H1 (cell line): Measurements from ENCODE around the gene LUZP1. TPM values are rescaled to one million over a fixed set of nuclear protein-coding genes. Genes with fewer than 3 reads are reported as not detected.

Source experiments
- BRCA1 ChIP-seq: IDR thresholded peaks from 2 replicates; pipeline ENCODE4 v1.6.1; 2012; ENCODE audit warnings: low read depth, low read length, improper control_type of control experiment
- RFX5 ChIP-seq: IDR thresholded peaks from 2 replicates; pipeline ENCODE4 v1.6.1; 2011; ENCODE audit warnings: low read depth, low read length, improper control_type of control experiment, borderline replicate concordance
- SAP30 ChIP-seq: fragments of 300-600 bp; sonication (generic); IDR thresholded peaks from 2 replicates; pipeline ENCODE4 v1.7.1; 2012; ENCODE audit warnings: low read length, moderate library complexity, mild to moderate bottlenecking, inconsistent platforms; ENCODE audit not compliant: insufficient read depth, insufficient replicate concordance
- polyA plus RNA-seq, 7 experiments: library from polyadenylated mRNA; depleted of rRNA in 3 of 7; stranded (reverse) in 5 of 7; unstranded in 2 of 7; fragments of >200 nt in 5 of 7; fragments of 200-250 nt in 2 of 7; gene quantifications; 1 replicate in 5 of 7; 2 replicates in 1 of 7; 4 replicates in 1 of 7; pipeline versions ENCODE4 v1.2.1 to v1.2.3, GENCODE V29; 2011 to 2013; ENCODE audit warnings: missing spikeins in 2 of 7, mixed read lengths in 2 of 7
- total RNA-seq: library from RNA; stranded (reverse); fragmentation: NEBNext Ultra II Directional; extraction: Animal tissue kit (Norgen Biotek cat#: 25700); gene quantifications from 2 replicates; pipeline ENCODE4 v1.2.1, GENCODE V29; 2021
- TF ChIP-seq, protein P1 (sequence below): fragments of 300-600 bp; sonication (generic); IDR thresholded peaks from 2 replicates; pipeline ENCODE4 v1.7.1; 2012; ENCODE audit warnings: low read length, moderate library complexity, mild to moderate bottlenecking, inconsistent platforms; ENCODE audit not compliant: insufficient replicate concordance

Gene LUZP1
- total and polyA plus RNA-seq, 2 of the 8 experiments (the other 6 are each of a cell fraction or from before 2014, with no cell fraction given) = 14.0 to 60.5 TPM

DNA sequence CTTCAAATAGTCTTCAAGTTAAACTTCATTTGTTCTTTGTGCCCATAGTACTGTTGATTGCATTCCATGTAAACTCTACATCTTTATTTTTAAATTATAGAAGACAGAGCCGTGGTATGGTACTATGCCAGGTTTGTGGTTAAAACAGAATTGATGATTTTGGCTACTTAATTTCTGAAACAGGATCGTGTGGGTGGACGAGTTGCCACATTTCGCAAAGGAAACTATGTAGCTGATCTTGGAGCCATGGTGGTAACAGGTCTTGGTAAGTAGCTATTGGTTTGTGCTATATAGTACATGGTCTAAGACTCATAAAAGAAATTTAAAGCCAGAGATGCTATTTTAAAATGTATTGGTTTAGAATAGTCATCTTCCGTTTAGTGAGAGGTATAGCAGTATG is 111.4 kb downstream of the LUZP1 start (continued):
- TF ChIP-seq, protein P1, sequence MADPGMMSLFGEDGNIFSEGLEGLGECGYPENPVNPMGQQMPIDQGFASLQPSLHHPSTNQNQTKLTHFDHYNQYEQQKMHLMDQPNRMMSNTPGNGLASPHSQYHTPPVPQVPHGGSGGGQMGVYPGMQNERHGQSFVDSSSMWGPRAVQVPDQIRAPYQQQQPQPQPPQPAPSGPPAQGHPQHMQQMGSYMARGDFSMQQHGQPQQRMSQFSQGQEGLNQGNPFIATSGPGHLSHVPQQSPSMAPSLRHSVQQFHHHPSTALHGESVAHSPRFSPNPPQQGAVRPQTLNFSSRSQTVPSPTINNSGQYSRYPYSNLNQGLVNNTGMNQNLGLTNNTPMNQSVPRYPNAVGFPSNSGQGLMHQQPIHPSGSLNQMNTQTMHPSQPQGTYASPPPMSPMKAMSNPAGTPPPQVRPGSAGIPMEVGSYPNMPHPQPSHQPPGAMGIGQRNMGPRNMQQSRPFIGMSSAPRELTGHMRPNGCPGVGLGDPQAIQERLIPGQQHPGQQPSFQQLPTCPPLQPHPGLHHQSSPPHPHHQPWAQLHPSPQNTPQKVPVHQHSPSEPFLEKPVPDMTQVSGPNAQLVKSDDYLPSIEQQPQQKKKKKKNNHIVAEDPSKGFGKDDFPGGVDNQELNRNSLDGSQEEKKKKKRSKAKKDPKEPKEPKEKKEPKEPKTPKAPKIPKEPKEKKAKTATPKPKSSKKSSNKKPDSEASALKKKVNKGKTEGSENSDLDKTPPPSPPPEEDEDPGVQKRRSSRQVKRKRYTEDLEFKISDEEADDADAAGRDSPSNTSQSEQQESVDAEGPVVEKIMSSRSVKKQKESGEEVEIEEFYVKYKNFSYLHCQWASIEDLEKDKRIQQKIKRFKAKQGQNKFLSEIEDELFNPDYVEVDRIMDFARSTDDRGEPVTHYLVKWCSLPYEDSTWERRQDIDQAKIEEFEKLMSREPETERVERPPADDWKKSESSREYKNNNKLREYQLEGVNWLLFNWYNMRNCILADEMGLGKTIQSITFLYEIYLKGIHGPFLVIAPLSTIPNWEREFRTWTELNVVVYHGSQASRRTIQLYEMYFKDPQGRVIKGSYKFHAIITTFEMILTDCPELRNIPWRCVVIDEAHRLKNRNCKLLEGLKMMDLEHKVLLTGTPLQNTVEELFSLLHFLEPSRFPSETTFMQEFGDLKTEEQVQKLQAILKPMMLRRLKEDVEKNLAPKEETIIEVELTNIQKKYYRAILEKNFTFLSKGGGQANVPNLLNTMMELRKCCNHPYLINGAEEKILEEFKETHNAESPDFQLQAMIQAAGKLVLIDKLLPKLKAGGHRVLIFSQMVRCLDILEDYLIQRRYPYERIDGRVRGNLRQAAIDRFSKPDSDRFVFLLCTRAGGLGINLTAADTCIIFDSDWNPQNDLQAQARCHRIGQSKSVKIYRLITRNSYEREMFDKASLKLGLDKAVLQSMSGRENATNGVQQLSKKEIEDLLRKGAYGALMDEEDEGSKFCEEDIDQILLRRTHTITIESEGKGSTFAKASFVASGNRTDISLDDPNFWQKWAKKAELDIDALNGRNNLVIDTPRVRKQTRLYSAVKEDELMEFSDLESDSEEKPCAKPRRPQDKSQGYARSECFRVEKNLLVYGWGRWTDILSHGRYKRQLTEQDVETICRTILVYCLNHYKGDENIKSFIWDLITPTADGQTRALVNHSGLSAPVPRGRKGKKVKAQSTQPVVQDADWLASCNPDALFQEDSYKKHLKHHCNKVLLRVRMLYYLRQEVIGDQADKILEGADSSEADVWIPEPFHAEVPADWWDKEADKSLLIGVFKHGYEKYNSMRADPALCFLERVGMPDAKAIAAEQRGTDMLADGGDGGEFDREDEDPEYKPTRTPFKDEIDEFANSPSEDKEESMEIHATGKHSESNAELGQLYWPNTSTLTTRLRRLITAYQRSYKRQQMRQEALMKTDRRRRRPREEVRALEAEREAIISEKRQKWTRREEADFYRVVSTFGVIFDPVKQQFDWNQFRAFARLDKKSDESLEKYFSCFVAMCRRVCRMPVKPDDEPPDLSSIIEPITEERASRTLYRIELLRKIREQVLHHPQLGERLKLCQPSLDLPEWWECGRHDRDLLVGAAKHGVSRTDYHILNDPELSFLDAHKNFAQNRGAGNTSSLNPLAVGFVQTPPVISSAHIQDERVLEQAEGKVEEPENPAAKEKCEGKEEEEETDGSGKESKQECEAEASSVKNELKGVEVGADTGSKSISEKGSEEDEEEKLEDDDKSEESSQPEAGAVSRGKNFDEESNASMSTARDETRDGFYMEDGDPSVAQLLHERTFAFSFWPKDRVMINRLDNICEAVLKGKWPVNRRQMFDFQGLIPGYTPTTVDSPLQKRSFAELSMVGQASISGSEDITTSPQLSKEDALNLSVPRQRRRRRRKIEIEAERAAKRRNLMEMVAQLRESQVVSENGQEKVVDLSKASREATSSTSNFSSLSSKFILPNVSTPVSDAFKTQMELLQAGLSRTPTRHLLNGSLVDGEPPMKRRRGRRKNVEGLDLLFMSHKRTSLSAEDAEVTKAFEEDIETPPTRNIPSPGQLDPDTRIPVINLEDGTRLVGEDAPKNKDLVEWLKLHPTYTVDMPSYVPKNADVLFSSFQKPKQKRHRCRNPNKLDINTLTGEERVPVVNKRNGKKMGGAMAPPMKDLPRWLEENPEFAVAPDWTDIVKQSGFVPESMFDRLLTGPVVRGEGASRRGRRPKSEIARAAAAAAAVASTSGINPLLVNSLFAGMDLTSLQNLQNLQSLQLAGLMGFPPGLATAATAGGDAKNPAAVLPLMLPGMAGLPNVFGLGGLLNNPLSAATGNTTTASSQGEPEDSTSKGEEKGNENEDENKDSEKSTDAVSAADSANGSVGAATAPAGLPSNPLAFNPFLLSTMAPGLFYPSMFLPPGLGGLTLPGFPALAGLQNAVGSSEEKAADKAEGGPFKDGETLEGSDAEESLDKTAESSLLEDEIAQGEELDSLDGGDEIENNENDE = no peak
- TF ChIP-seq RFX5 (no peak), SAP30 (no peak), BRCA1 (no peak)
